NCI-H2081 (cell line): ENCODE results near the gene USO1.
A peak's percentile ranks its signal among the peaks of the same experiment; 100 is the strongest.
"Not testable (repeated sequence)": the region's sequence is repeated elsewhere in the genome, so short reads cannot be mapped to it uniquely, and the experiment has no call there.

Experiments
- DNase-seq, 2 experiments: peaks; one replicate each; lab custom pipeline; 2025; lab: John Stamatoyannopoulos, UW

USO1 gene

GRCh38 chr4:75724066-75724866, at the start of gene USO1:
TSS of gene USO1 (plus strand) at chr4:75724577. CDS start at chr4:75724820, 243 bp downstream.
- DNase-seq = peak; percentile 95 to 97

DNA sequence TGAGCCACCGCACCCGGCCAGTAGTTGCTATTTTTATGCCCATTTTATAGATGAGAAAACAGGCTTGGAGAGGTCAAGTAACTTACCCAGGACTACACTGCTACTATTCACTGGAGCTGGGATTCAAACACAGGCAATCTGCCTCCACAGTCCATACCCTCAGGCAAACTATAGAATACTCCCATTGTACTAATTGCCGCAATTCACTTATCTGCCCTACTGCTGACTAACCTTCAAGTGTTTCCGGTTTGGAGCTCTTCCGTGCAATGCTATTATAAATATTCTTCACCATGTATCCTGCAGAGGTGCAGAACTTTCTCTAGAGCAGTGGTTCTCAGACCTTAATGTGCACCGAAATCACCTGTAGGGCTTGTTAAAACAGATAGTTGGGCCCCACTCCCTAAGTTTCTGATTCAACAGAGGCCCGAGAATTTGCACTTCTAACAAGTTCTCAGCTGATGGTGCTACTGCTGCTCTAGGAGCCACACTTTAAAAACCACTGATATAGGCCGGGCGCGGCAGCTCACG, 49.3 kb upstream of the USO1 start:
- no peak for DNase-seq

GRCh38 chr4:75678473-75678872, 45.9 kb upstream of the USO1 start:
- no peak for DNase-seq

DNA sequence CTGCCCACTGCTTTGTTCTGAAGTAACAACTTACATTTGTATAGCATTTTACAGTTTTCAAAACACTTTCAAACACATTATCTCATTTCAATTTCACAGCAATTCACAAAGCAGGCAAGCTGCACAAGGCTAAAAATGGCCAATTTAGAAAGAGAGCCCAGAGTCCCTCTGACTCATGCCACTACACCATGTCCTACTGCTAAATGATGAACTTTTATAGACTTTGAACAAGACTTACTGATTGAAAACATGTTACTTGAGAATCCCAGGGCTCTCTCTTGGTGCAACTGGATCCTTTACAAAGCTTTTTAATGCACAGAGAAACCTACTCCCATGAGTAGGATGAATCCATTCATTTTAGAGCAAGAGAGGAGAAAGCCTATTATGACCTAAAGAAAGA, 45.4 kb upstream of the USO1 start:
- no peak for DNase-seq

DNA sequence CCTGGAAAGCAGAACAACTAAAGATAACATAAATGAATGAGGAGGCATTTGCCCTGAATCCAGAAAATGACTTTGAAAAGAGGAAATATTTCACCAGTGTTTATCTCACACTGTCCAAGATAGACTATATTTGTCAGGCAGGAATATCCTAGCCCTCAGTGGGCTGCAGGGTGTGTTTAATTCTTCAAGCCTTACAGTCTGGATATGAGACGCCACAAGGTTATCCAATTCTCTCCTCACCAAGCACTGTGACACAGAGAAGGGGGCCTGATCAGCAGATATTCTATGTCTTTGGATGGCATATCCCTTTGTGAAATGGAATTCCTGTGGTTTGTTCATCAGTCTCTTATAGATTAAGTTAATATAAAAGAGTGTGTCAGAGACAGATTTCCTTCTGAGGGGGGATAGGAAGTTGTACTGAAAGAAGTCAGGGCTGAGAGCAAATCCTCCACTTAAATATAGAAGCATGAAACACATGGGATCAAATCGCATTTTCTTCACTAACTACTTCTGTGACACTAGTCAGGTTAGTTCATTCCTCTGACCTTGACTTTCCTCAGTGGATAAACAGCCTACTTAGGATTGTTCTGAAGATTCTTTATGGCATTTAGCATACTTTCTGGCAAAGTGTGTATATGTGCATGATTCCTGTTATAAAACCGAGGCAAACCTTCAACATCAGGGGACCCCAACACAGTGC, 44.4 kb upstream of the USO1 start:
- DNase-seq = no peak

DNA sequence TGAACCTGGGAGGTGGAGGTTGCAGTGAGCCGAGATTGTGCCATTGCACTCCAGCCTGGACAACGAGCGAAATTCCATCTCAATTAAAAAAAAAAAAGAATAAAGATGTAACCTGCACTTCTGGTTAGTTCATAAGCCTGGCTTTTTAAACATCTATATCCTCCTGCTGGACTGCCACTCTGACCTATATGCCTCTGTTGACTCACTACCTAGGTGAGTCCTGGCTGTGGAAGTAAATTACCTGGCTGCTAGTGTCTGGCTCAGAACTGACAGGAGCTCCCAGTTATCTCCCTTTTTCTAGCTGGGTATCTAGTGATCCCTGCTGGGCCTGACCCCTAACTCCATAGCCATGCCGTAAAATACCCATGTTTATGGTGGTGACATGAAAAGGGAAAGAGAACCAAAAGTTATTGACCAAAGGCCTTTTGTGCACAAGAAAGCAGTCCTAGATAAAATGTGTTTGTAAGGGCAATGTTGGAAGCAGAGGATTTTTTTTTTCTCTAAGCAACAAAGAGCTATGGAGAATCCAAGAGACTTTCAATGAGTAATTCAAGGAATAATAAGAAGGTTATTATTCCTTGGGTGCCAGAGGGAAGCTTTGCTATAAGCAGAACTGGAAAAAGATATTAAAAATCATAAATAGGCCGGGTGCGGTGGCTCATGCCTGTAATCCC, 40.8 kb upstream of the USO1 start:
- DNase-seq = no peak

DNA sequence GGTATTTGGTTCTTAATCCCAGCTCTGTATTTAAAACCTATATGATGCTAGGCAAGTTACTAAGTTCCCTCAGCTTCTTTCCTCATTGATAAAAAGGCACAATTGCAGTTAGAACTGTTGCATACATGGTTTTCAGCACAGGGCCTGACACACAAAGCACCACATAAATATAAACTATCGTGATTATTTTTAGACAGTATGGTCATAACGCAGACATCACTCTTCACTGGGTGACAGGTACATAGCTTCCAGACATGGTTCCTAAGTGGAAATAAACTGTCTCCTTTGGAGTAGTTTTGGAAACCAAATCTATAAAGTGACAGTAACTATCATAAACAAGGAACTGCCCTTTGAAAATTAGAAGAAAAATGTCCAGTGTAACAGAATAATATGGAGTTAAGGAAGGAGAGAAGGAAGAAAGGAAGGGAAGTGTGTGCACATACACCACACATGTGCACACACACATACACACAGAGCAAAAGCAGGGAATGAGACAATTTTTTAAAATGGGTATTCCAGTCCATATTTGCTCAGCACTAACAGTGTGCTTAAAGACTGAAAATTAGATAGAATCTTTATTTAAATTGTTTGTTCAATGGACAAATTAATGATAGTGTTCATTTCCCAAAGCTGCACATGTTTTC, 38.7 kb upstream of the USO1 start:
- DNase-seq = no peak

GRCh38 chr4:75686346-75686745, 38.0 kb upstream of the USO1 start:
- no peak for DNase-seq

DNA sequence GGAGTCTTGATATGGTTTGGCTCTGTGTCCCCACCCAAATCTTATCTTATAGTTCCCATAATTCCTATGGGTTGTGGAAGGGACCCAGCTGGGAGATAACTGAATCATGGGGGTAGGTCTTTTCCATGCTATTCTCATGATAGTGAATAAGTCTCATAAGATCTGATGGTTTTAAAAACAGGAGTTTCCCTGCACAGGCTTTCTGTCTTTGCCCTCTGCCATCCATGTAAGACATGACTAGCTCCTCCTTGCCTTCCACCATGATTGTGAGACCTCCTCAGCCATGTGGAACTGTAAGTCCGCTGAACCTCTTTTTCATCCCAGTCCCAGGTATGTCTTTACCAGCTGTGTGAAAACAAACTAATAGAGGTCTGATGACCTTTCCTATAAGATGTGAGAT, 37.3 kb upstream of the USO1 start:
- not testable (repeated sequence) for DNase-seq

DNA sequence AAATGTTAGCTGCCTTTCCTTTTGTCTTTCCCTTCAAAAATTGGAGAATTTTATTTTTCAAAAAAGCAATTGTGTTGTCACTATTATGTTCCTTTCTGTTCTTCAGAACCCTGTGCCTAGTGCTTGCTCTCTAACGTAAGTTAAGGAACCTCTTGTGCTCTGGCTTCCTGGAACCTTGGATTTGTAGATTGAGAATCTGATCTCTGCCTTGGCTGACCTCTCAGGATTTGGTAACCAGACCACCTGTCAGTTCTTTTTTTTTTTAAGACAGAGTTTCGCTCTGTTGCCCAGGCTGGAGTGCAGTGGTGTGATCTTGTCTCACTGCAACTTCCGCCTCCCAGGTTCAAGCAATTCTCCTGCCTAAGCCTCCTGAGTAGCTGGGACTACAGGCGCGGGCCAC, 32.3 kb upstream of the USO1 start:
- not testable (repeated sequence) for DNase-seq

DNA sequence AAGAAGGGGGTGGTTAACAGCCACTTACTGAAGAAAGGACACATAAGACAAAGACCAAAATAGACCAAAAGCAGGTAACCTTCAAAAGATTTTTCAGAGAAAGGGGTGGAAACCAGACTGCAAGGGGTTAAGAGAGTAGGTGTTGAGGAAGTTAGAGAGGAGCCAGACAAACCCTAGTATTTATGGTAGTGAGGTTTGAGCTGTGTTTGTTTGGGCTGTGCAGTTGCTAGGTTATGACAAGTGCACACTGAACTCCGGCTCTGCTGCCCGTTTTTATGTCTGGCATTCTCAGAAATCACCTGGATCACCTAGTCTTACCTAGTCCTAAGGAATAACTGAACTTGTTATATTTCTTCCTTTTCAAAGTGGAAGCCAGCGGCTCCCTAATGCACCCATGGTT, 28.3 kb upstream of the USO1 start:
- peak in 1 of 2 experiments; percentile 2 for DNase-seq

GRCh38 chr4:75696581-75696980, 27.8 kb upstream of the USO1 start:
- DNase-seq = no peak

DNA sequence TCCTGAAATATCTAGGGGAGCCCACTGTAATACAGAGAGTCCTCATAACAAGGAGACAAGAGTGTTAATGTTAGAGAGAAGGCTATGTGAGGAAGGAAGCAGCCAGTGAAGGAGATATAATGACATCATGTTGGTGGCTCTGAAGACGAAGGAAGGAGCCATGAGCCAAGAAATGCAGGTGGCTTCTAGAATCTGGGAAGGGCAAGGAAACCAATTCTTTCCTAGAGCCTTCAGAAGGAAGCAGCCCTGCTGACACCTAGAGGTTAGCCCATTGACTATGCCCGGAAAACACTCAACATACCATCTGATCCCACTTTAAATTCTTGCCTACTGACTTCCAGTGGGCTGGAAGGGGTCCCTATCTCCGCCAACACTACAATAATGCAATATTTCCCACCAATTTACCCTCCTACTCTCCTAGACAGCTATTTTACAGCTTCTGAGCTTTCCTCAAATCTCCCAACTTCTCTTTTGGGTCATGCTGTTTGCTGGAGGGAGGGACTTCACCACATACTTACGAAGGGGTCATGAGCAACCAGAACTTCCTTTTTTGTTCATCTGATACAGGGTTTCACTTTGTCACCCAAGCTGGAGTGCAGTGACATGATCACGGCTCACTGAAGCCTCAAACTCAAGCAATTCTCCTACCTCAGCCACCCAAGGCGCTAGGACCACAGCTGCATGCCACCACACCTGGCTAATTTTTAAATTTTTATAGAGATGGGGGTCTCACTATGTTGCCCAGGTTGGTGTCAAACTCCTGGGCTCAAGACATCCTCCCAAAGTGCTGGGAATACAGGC, 26.0 kb upstream of the USO1 start:
- no peak for DNase-seq

DNA sequence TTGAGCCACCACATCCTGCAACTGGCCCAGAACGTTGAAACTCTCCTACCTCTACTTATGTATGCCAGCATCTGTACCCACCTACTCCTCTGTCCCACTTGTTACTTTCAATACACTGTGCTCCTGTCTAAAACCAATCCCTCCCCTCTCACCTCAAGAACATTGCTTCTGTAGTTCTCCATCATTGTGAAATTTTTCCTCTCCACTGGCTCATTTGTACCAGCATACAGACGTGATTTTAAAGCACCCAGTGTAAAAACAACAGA, 25.5 kb upstream of the USO1 start:
- DNase-seq = no peak

GRCh38 chr4:75699299-75699698, 25.1 kb upstream of the USO1 start:
- DNase-seq = no peak

GRCh38 chr4:75702919-75703411, 21.4 kb upstream of the USO1 start:
- no peak for DNase-seq

DNA sequence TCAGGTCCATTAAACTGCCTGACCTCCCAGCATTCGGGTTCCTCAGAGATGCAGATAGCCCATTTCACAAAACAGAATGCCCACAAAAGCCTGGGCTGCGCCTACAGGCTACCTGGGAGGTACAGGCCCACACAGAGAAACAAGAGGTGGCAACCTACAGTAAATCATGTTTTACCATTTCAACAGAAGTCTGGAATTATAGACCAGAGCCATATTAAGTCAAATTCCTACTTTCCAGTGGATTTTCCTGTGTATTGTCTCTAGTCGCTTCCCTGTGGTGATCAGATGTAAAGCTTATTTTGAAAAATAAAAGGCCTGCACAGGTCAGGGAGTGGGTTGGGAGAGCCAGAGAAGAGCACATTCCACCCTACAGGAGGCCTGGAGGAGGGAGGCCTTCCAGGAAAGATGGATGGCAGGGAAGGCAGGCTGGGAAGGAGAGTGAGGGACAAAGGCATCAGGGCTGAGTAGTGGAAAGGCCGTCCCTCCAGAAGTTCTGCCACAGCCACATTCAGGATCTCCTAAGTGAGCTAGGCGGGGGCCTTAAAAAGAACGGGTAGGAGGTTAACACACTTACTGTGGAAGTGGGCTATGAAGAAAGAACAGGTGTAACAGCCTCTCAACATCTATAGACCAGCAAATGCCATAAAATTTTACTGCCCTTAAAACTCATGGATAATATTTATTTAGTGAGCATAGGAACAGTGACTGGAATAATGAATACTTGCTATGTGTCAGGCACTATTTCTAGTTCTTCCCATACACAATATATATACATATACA, 19.0 kb upstream of the USO1 start:
- DNase-seq = no peak

DNA sequence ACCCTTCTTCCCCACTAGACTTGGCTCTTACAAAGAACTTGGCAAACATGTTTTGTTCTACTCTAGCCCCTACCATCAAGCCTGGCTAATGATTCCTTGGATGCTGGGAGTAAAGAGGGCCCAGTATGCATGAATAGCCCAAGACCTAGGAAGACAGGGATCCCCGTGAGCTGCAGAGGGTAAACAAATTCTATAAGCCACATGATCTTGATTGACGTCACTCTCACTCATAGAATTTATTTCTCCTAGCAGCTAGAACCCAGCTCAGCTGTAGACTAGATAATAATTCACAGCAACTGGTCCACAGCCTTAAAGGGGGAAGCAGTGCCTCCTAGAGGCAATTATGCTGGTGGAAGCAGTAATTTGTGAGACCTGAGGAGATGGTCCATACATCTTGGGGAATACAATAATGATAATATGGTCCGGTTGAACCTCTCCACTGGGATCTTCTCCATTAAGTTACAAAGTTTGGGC, 16.1 kb upstream of the USO1 start:
- DNase-seq = no peak

DNA sequence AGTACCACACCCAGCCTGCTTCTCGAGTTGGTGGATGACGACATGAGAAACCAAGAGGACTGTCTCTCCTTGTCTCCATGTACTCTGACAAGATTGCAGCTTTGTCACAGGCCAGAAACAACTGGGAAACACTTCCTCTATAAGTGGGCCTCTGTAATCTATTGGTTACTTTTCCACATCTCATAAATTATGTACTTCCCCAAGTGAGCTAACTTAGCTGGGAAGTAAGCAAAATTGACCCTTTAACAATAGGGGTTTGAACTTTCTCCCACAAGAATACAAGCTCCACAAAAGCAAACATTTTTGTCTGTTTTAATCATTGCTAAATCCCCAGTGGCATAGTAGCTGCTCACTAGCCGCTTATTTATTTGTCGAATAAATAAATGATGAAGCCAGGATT, 14.1 kb upstream of the USO1 start:
- DNase-seq = no peak

GRCh38 chr4:75714011-75714410, 10.4 kb upstream of the USO1 start:
- DNase-seq = no peak

GRCh38 chr4:75714704-75715103, 9.7 kb upstream of the USO1 start:
- DNase-seq = no peak
